ENCODE measurements around the gene TTC21B. TPM values are rescaled to one million over a fixed set of nuclear protein-coding genes. Genes with fewer than 3 reads are reported as not detected.

TTC21B gene
- total RNA-seq, 2 experiments from 2014 or later, result 22.6 TPM

- Mint-ChIP-seq H3K4me3 (no peak overlapping the region), H3K4me1 (ENCODE audit: low read depth) (peaks cover 13% of the 10 kb centered on the region), H3K27ac (no peak overlapping the region), H3K36me3 (ENCODE audit: low read depth) (no peaks in the 10 kb centered on the region), H3K27me3 (ENCODE audit: low read depth) (no peaks in the 10 kb centered on the region), H3K9me3 (no peaks in the 10 kb centered on the region)
- intact Hi-C loops (cut with micrococcal nuclease), result no loop called here
- no peak for DNase-seq
- CTCF ChIA-PET, result interaction anchor here (0.8 to 2.8 kb wide), 3 partner anchors 14 to 171 kb away, joined by 3 to 16 read pairs (median 4); partner anchors contain the start of gene SCN1A
These were observed 3.6 kb upstream of the TTC21B start for GRCh38 chr2:165957030-165957675.

GRCh38 chr2:165953306-165953654 is 296 bp downstream of the TTC21B start:
- no peak overlapping the region for H3K27ac Mint-ChIP-seq
- peaks cover 7% of the 10 kb centered on the region for H3K36me3 Mint-ChIP-seq (ENCODE audit: low read depth)
- H3K4me1 Mint-ChIP-seq (ENCODE audit: low read depth), result peaks cover 13% of the 10 kb centered on the region
- DNase-seq, result no peak
- CTCF ChIA-PET, result interaction anchor here (0.7 to 1.7 kb wide), 4 partner anchors 11 to 175 kb away, joined by 3 to 6 read pairs (median 4); partner anchors contain the start of gene SCN1A
- no peak overlapping the region for H3K4me3 Mint-ChIP-seq
- H3K27me3 Mint-ChIP-seq (ENCODE audit: low read depth), result no peaks in the 10 kb centered on the region
- intact Hi-C loops (cut with micrococcal nuclease), result loop anchor here (1.0 to 5.0 kb wide), 5 partner anchors 77 to 961 kb away; partner anchors contain the start of gene GALNT3
- H3K9me3 Mint-ChIP-seq, result no peaks in the 10 kb centered on the region

- CTCF ChIA-PET, result interaction anchor here (1.2 to 1.7 kb wide), 2 partner anchors 156 to 175 kb away, joined by 3 to 6 read pairs; partner anchors contain the start of gene SCN1A
- peaks cover 13% of the 10 kb centered on the region for H3K4me1 Mint-ChIP-seq (ENCODE audit: low read depth)
- H3K27ac Mint-ChIP-seq, result no peak overlapping the region
- intact Hi-C loops (cut with micrococcal nuclease), result loop anchor here (1.0 to 5.0 kb wide), 5 partner anchors 76 to 960 kb away; partner anchors contain the start of gene GALNT3
- no peaks in the 10 kb centered on the region for H3K27me3 Mint-ChIP-seq (ENCODE audit: low read depth)
- H3K9me3 Mint-ChIP-seq, result no peaks in the 10 kb centered on the region
- peaks cover 7% of the 10 kb centered on the region for H3K36me3 Mint-ChIP-seq (ENCODE audit: low read depth)
- no peak overlapping the region for H3K4me3 Mint-ChIP-seq
- no peak for DNase-seq
These were observed 800 bp downstream of the TTC21B start for GRCh38 chr2:165952741-165953211.

DNA sequence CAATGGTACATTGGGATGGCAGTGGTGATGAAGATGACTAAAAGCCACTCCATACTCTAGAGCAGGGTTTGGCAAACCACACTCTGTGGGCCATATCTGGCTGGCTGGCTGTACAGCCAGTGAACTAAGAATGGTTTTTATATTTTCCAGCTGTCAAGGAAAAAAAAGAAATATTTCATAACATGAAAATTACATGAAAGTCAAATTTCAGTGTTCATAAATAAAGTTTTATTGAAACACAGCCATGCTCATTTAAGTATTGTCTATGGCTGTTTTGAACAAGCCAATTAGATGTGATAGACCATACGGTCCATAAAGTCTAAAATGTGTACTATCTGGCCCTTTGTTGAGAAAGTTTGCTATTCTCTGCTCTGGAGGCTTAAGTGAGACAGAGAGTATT is 1.5 kb downstream of the TTC21B start:
- intact Hi-C loops (cut with micrococcal nuclease), result loop anchor here (5.0 kb wide), 3 partner anchors 550 to 960 kb away; no protein-coding TSS in a partner anchor
- DNase-seq, result no peak
- Mint-ChIP-seq H3K9me3 (no peaks in the 10 kb centered on the region), H3K27ac (no peak overlapping the region), H3K4me1 (ENCODE audit: low read depth) (peaks cover 13% of the 10 kb centered on the region), H3K4me3 (no peak overlapping the region), H3K27me3 (ENCODE audit: low read depth) (no peaks in the 10 kb centered on the region), H3K36me3 (ENCODE audit: low read depth) (peaks cover 9% of the 10 kb centered on the region)
- CTCF ChIA-PET, result no interaction called here

GRCh38 chr2:165950438-165950837 is 3.1 kb downstream of the TTC21B start:
- Mint-ChIP-seq H3K4me1 (ENCODE audit: low read depth) (peaks cover 10% of the 10 kb centered on the region), H3K27me3 (ENCODE audit: low read depth) (no peaks in the 10 kb centered on the region), H3K9me3 (no peaks in the 10 kb centered on the region), H3K36me3 (ENCODE audit: low read depth) (peaks cover 9% of the 10 kb centered on the region), H3K27ac (no peak overlapping the region), H3K4me3 (no peak overlapping the region)
- DNase-seq, result no peak
- CTCF ChIA-PET, result no interaction called here
- intact Hi-C loops (cut with micrococcal nuclease), result loop anchor here (5.0 kb wide), 3 partner anchors 548 to 958 kb away; no protein-coding TSS in a partner anchor

DNA sequence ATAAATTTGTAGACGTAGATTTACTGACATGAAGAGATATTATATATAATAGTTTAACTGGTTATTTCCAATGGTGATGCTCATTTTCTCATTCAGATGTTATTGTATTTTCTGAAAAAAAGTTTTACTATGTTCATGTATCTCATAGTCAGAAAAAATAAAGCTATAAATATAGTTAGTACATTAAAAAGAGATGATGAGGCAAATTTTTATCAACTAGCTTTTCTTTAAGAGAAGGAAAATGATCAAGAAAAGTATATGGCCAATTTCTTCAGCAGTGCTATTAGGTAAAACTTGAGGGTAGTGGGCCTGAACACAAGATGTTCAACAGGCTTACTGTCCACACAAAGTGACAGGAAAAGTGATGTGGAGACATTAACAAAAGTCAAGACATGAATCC is 11.7 kb downstream of the TTC21B start:
- no peak overlapping the region for H3K4me3 Mint-ChIP-seq
- H3K27ac Mint-ChIP-seq, result no peak overlapping the region
- peaks cover 5% of the 10 kb centered on the region for H3K4me1 Mint-ChIP-seq (ENCODE audit: low read depth)
- CTCF ChIA-PET, result no interaction called here
- H3K27me3 Mint-ChIP-seq (ENCODE audit: low read depth), result no peaks in the 10 kb centered on the region
- no peaks in the 10 kb centered on the region for H3K9me3 Mint-ChIP-seq
- H3K36me3 Mint-ChIP-seq (ENCODE audit: low read depth), result peaks cover 49% of the 10 kb centered on the region
- no peak for DNase-seq
- intact Hi-C loops (cut with micrococcal nuclease), result no loop called here

DNA sequence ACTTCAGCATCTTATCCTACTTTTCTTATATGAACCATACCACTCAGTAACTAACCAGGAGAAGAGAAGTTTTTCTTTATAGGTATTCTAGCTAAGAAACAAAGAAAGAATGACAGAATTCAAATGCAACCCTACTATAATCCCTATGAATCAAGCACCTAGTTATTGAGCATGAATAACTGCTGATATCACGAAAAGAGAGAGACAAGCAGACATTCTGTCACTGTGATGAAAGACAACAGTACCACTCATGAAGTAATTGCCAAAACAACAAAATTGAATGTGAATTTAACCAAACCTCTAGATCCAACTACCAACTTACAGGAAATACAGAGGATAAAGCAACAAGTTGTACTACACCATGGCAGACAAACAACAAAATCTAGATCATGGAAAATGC is 15.3 kb downstream of the TTC21B start:
- peaks cover 5% of the 10 kb centered on the region for H3K4me1 Mint-ChIP-seq (ENCODE audit: low read depth)
- no peak for DNase-seq
- CTCF ChIA-PET, result no interaction called here
- intact Hi-C loops (cut with micrococcal nuclease), result no loop called here
- no peak overlapping the region for H3K27ac Mint-ChIP-seq
- H3K36me3 Mint-ChIP-seq (ENCODE audit: low read depth), result peaks cover 46% of the 10 kb centered on the region
- no peaks in the 10 kb centered on the region for H3K9me3 Mint-ChIP-seq
- H3K4me3 Mint-ChIP-seq, result no peak overlapping the region
- H3K27me3 Mint-ChIP-seq (ENCODE audit: low read depth), result no peaks in the 10 kb centered on the region

DNA sequence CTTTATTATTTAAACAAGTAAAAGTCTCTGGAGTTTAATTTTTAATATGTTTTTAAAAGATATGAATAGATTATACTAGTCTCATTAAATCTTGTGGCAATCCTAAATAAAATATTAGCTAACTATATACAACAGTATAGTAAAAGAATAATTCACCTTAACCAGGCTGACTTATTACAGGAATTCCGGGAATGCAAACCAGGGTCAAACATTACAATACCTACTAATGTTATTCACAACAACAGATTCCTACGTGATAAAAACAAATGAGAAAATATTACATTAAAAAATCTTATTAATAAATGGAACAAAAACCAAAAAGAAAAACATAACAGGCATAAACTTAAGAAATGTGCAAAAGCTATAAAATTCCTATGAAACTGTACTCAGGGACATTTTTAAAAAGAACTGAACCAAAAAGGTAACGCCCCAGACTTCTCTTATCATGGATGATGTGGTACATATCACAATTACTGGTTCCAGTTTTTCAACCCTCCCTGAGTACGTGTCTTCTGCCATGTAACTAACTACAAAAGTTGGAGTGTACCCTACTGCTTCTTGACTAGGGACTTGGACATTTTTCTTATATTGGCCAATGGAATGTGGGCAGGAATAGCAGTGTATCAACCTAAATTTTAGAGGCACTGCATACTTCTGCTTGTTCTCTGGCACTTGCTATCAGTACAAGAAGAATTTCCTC is 20.2 kb downstream of the TTC21B start:
- Mint-ChIP-seq H3K27ac (no peak overlapping the region), H3K4me3 (no peak overlapping the region), H3K36me3 (ENCODE audit: low read depth) (peaks cover 26% of the 10 kb centered on the region), H3K9me3 (no peaks in the 10 kb centered on the region), H3K27me3 (ENCODE audit: low read depth) (no peaks in the 10 kb centered on the region), H3K4me1 (ENCODE audit: low read depth) (peaks cover 2% of the 10 kb centered on the region)
- DNase-seq, result no peak
- intact Hi-C loops (cut with micrococcal nuclease), result no loop called here
- CTCF ChIA-PET, result interaction anchor here (0.7 kb wide), 1 partner anchor 332 kb away, joined by 3 read pairs; no protein-coding TSS in a partner anchor

GRCh38 chr2:165927774-165928173 is 25.8 kb downstream of the TTC21B start:
- Mint-ChIP-seq H3K36me3 (ENCODE audit: low read depth) (peaks cover 21% of the 10 kb centered on the region), H3K27ac (no peak overlapping the region)
- CTCF ChIA-PET, result no interaction called here

DNA sequence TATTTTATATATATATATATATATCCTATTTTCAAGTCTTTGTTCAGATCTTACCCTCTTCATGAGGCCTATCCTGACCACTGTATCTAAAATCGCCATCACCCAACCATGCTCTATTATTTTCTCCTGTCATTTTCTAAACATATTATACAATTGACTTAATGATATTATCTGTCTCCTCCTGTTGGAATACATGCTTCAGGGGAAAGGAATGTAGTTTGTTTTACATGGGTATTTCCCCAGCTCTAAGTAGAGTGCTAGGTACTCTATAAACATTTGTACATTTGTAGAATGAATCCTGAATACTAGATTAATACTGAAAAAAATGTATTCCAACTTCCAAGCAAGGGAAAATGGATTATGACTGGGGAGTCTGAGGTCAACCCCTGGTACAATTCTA is 26.2 kb downstream of the TTC21B start:
- Mint-ChIP-seq H3K36me3 (ENCODE audit: low read depth) (peaks cover 23% of the 10 kb centered on the region), H3K9me3 (no peaks in the 10 kb centered on the region), H3K27me3 (ENCODE audit: low read depth) (no peaks in the 10 kb centered on the region), H3K4me1 (ENCODE audit: low read depth) (no peaks in the 10 kb centered on the region), H3K27ac (no peak overlapping the region), H3K4me3 (no peak overlapping the region)
- no peak for DNase-seq
- intact Hi-C loops (cut with micrococcal nuclease), result no loop called here
- CTCF ChIA-PET, result no interaction called here

More at GRCh38 chr2:165927774-165928173, 25.8 kb downstream of the TTC21B start:
- Mint-ChIP-seq H3K4me3 (no peak overlapping the region), H3K4me1 (ENCODE audit: low read depth) (no peaks in the 10 kb centered on the region), H3K9me3 (no peaks in the 10 kb centered on the region), H3K27me3 (ENCODE audit: low read depth) (no peaks in the 10 kb centered on the region)
- intact Hi-C loops (cut with micrococcal nuclease), result no loop called here
- no peak for DNase-seq

- H3K9me3 Mint-ChIP-seq, result no peaks in the 10 kb centered on the region
- no peak overlapping the region for H3K27ac Mint-ChIP-seq
- intact Hi-C loops (cut with micrococcal nuclease), result no loop called here
- H3K4me3 Mint-ChIP-seq, result no peak overlapping the region
- no peaks in the 10 kb centered on the region for H3K27me3 Mint-ChIP-seq (ENCODE audit: low read depth)
- no peaks in the 10 kb centered on the region for H3K4me1 Mint-ChIP-seq (ENCODE audit: low read depth)
- CTCF ChIA-PET, result no interaction called here
- DNase-seq, result no peak
- peaks cover 28% of the 10 kb centered on the region for H3K36me3 Mint-ChIP-seq (ENCODE audit: low read depth)
These were observed 28.6 kb downstream of the TTC21B start for GRCh38 chr2:165924946-165925345.

DNA sequence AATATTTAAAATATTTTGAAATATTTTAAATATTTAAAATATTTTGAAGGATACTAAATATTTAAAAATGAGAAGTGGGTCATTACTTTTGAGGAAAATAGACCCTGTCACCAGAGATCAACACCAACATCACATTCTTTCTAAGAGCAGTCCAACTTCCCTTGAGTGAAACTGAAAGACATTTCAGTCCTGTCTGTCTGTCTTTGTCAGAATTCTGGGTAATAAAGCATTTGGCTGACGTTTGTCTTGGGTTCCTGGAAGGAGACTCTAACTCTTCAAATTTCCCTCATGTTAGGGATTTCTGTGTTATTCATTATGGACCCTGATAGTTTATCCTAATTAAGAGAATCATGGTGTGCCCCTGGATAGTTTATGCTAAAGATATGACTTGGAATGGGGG is 32.8 kb downstream of the TTC21B start:
- no peak for DNase-seq
- no peak overlapping the region for H3K4me3 Mint-ChIP-seq
- H3K27me3 Mint-ChIP-seq (ENCODE audit: low read depth), result no peaks in the 10 kb centered on the region
- peaks cover 24% of the 10 kb centered on the region for H3K36me3 Mint-ChIP-seq (ENCODE audit: low read depth)
- no peaks in the 10 kb centered on the region for H3K9me3 Mint-ChIP-seq
- CTCF ChIA-PET, result no interaction called here
- no peaks in the 10 kb centered on the region for H3K4me1 Mint-ChIP-seq (ENCODE audit: low read depth)
- intact Hi-C loops (cut with micrococcal nuclease), result no loop called here
- no peak overlapping the region for H3K27ac Mint-ChIP-seq

Data from activated naive CD4-positive, alpha-beta T cell treated with anti-CD3 and anti-CD28 coated beads for 36 hours (primary cell).